K562 (cell line): Measurements from ENCODE around the gene MAD1L1. TPM values are rescaled to one million over a fixed set of nuclear protein-coding genes. Genes with fewer than 3 reads are reported as not detected.
A peak's percentile ranks its signal among the peaks of the same experiment; 100 is the strongest.

Source experiments
- ARID2 ChIP-seq: fragments of 450-650 bp; IDR thresholded peaks from 2 replicates; pipeline ENCODE4 v1.6.1; 2017; ENCODE audit warnings: antibody characterized with exemption, mild to moderate bottlenecking
- E2F5 ChIP-seq: sonication (generic); formaldehyde crosslinking; IDR thresholded peaks from 2 replicates; pipeline ENCODE4 v1.8.0; 2022; ENCODE audit warnings: mild to moderate bottlenecking, missing genetic modification reagents
- FOXA3 ChIP-seq, 2 experiments: fragments of 450-650 bp in 1 of 2; sonication (generic) in 1 of 2; formaldehyde crosslinking; IDR thresholded peaks in 1 of 2; conservative IDR thresholded peaks in 1 of 2; 2 replicates each; pipeline versions ENCODE4 v1.4.0 to v1.8.0; 2020 to 2022; ENCODE audit warnings: mild to moderate bottlenecking in 2 of 2, missing genetic modification reagents in 1 of 2
- GMEB1 ChIP-seq: fragments of 250-450 bp; sonication (Bioruptor Pico); IDR thresholded peaks from 2 replicates; pipeline ENCODE4 v1.4.0; 2020; ENCODE audit warnings: mild to moderate bottlenecking
- KLF1 ChIP-seq: fragments of 450-650 bp; IDR thresholded peaks from 2 replicates; pipeline ENCODE4 v1.6.1; 2016; ENCODE audit warnings: missing genetic modification characterization, missing compliant biosample characterization
- MBD2 ChIP-seq: sonication (generic); IDR thresholded peaks from 2 replicates; pipeline ENCODE4 v1.6.1; 2016; ENCODE audit warnings: low read depth, borderline replicate concordance
- MCM3 ChIP-seq: fragments of 450-650 bp; IDR thresholded peaks from 2 replicates; pipeline ENCODE4 v1.6.1; 2016
- MECOM ChIP-seq: fragments of 250-450 bp; sonication (Bioruptor Pico); IDR thresholded peaks from 2 replicates; pipeline ENCODE4 v1.8.0; 2022; ENCODE audit warnings: inconsistent platforms
- MEIS2 ChIP-seq: fragments of 450-650 bp; IDR thresholded peaks from 2 replicates; pipeline ENCODE4 v1.6.1; 2014; ENCODE audit warnings: mild to moderate bottlenecking; ENCODE audit not compliant: partially characterized antibody
- PHF21A ChIP-seq: fragments of 450-650 bp; IDR thresholded peaks from 2 replicates; pipeline ENCODE4 v1.6.1; 2017; ENCODE audit warnings: low read depth, borderline replicate concordance
- POLR2A ChIP-seq: fragments of 450-650 bp; conservative IDR thresholded peaks from 2 replicates; pipeline ENCODE4 v1.6.1; 2016
- PREB ChIP-seq: sonication (generic); formaldehyde crosslinking; IDR thresholded peaks from 2 replicates; pipeline ENCODE4 v1.8.1; 2023; ENCODE audit warnings: mild to moderate bottlenecking, missing genetic modification reagents
- RAD21 ChIP-seq, 2 experiments: fragments of 250-450 bp in 1 of 2; fragments of 450-650 bp in 1 of 2; sonication (Bioruptor Pico) in 1 of 2; formaldehyde crosslinking in 1 of 2; IDR thresholded peaks in 1 of 2; conservative IDR thresholded peaks in 1 of 2; 2 replicates each; pipeline versions ENCODE4 v1.4.0 to v1.8.0; 2020 to 2022; ENCODE audit warnings: mild to moderate bottlenecking in 2 of 2, moderate library complexity in 1 of 2
- RBM22 ChIP-seq: fragments of 200-400 bp; formaldehyde crosslinking; IDR thresholded peaks from 2 replicates; pipeline ENCODE4 v1.6.1; 2018; ENCODE audit warnings: low read length, low read depth; ENCODE audit not compliant: poor library complexity, severe bottlenecking
- RBM25 ChIP-seq: fragments of 200-400 bp; formaldehyde crosslinking; IDR thresholded peaks from 2 replicates; pipeline ENCODE4 v1.6.1; 2018; ENCODE audit warnings: low read length, low read depth, moderate library complexity; ENCODE audit not compliant: severe bottlenecking
- SLC30A9 ChIP-seq: fragments of 250-450 bp; sonication (Bioruptor Pico); IDR thresholded peaks from 2 replicates; pipeline ENCODE4 v1.8.0; 2022; ENCODE audit warnings: mild to moderate bottlenecking, moderate library complexity
- SMAD2 ChIP-seq: fragments of 150-350 bp; IDR thresholded peaks from 2 replicates; pipeline ENCODE4 v1.6.1; 2014; ENCODE audit warnings: low read depth, mild to moderate bottlenecking, low read length
- SMARCA5 ChIP-seq: fragments of 450-650 bp; IDR thresholded peaks from 2 replicates; pipeline ENCODE4 v1.6.1; 2016
- STAT5A ChIP-seq: IDR thresholded peaks from 2 replicates; pipeline ENCODE4 v1.6.1; 2012; ENCODE audit warnings: low read length, inconsistent platforms, borderline replicate concordance
- TCFL5 ChIP-seq: fragments of 250-450 bp; sonication (Bioruptor Pico); conservative IDR thresholded peaks from 2 replicates; pipeline ENCODE4 v1.6.1; 2021; ENCODE audit warnings: mild to moderate bottlenecking, moderate library complexity, matching md5 sums
- TEAD1 ChIP-seq, 2 experiments: fragments of 450-650 bp in 1 of 2; sonication (generic) in 1 of 2; formaldehyde crosslinking; IDR thresholded peaks; 2 replicates each; pipeline versions ENCODE4 v1.4.0 to v1.8.0; 2020 to 2022; ENCODE audit warnings: mild to moderate bottlenecking in 2 of 2, missing genetic modification reagents in 1 of 2
- THAP7 ChIP-seq: fragments of 250-450 bp; sonication (Bioruptor Pico); IDR thresholded peaks from 2 replicates; pipeline ENCODE4 v1.5.0; 2021
- ZEB2 ChIP-seq: fragments of 450-650 bp; IDR thresholded peaks from 2 replicates; pipeline ENCODE4 v1.6.1; 2016
- ZNF143 ChIP-seq: sonication (generic); formaldehyde crosslinking; IDR thresholded peaks from 2 replicates; pipeline ENCODE4 v1.9.0; 2022; ENCODE audit warnings: mild to moderate bottlenecking, missing genetic modification reagents
- ZNF174 ChIP-seq: fragments of 250-450 bp; sonication (Bioruptor Pico); IDR thresholded peaks from 2 replicates; pipeline ENCODE4 v1.4.0; 2020; ENCODE audit warnings: mild to moderate bottlenecking
- ZNF511 ChIP-seq: sonication (generic); formaldehyde crosslinking; IDR thresholded peaks from 2 replicates; pipeline ENCODE4 v1.8.0; 2022; ENCODE audit warnings: mild to moderate bottlenecking, missing genetic modification reagents
- polyA plus RNA-seq, 8 experiments: library from polyadenylated mRNA; depleted of rRNA in 4 of 8; stranded (reverse) in 5 of 8; unstranded in 3 of 8; fragments of >200 nt; fragmentation: Nextera tagmentation in 2 of 8; fragmentation: Illumina TruSeq in 1 of 8; extraction: Ambion mirVana in 2 of 8; extraction: Trizol in 1 of 8; gene quantifications; 2 replicates each; pipeline versions ENCODE4 v1.2.1 to v1.2.3, GENCODE V29; 2011 to 2014; ENCODE audit warnings: inconsistent platforms in 1 of 8, missing spikeins in 1 of 8
- total RNA-seq, 7 experiments: library from RNA; depleted of rRNA in 6 of 7; stranded (reverse); fragments of >200 nt in 6 of 7; fragmentation: Illumina TruSeq in 2 of 7; extraction: Trizol in 2 of 7; gene quantifications; 2 replicates each; pipeline versions ENCODE4 v1.2.1 to v1.2.3, GENCODE V29; 2011 to 2021; ENCODE audit warnings: low replicate concordance in 1 of 7

Gene MAD1L1
- total and polyA plus RNA-seq, 9 of the 15 experiments (the other 6 are each of a cell fraction or from before 2014, with no cell fraction given): 1.7 to 89.7 (median 18.0) TPM

- TF ChIP-seq FOXA3 (CRISPR knock-in tag; conservative IDR thresholded peaks at IDR 0.05 in 1 of 2, IDR thresholded peaks at IDR 0.05 in 1 of 2) (peak in 1 of 2 experiments; percentile 66; a peak in 1 of 4 replicates), RBM22 (peak; percentile 41), RAD21 (CRISPR knock-in tag; conservative IDR thresholded peaks at IDR 0.05 in 1 of 2, IDR thresholded peaks at IDR 0.05 in 1 of 2) (peak; percentile 76 to 78), RBM25 (no peak), MECOM (CRISPR knock-in tag) (0 out of 2 replicates have a peak, but pooled peaks have one; percentile 61), STAT5A (no peak), E2F5 (CRISPR knock-in tag) (no peak), MCM3 (no peak), SLC30A9 (CRISPR knock-in tag) (no peak), GMEB1 (peak; percentile 76), PHF21A (no peak; the same call in 1 of the 2 replicates), TEAD1 (CRISPR knock-in tag; IDR thresholded peaks at IDR 0.05) (peak; percentile 81 to 94; a peak in 3 of 4 replicates), ARID2 (no peak), ZNF511 (CRISPR knock-in tag) (peak; percentile 97), SMARCA5 (no peak), KLF1 (no peak), PREB (no peak), ZNF174 (CRISPR knock-in tag) (no peak), ZNF143 (CRISPR knock-in tag) (no peak; the same call in 1 of the 2 replicates), SMAD2 (no peak), MEIS2 (peak; percentile 74), MBD2 (no peak), TCFL5 (no peak), POLR2A (peak; percentile 65), THAP7 (CRISPR knock-in tag) (no peak), ZEB2 (no peak; the same call in 1 of the 2 replicates)
These were observed 128.5 kb downstream of the MAD1L1 start (continued) for GRCh38 chr7:2104107-2104710.
